ENCODE data around the gene CLIC1.

Gene CLIC1

GRCh38 chr6:31768363-31769257 is 32.3 kb upstream of the CLIC1 start:
- DNase-seq (ENCODE audit: low read depth, low spot score) = no peak

GRCh38 chr6:31767096-31767645 is 30.8 kb upstream of the CLIC1 start:
- peak; percentile 32 for DNase-seq (ENCODE audit: low read depth, low spot score)

GRCh38 chr6:31765910-31766794 is 29.8 kb upstream of the CLIC1 start:
- DNase-seq (ENCODE audit: low read depth, low spot score) = peak; percentile 75

GRCh38 chr6:31765559-31765909 is 29.2 kb upstream of the CLIC1 start:
- no peak for DNase-seq (ENCODE audit: low read depth, low spot score)

GRCh38 chr6:31764198-31764597 is 27.9 kb upstream of the CLIC1 start:
- no peak for DNase-seq (ENCODE audit: low read depth, low spot score)

- DNase-seq (ENCODE audit: low read depth, low spot score) = peak; percentile 36
Measured at GRCh38 chr6:31763619-31763940, 27.2 kb upstream of the CLIC1 start.

GRCh38 chr6:31762878-31763618 is 26.7 kb upstream of the CLIC1 start:
- no peak for DNase-seq (ENCODE audit: low read depth, low spot score)

GRCh38 chr6:31762356-31762755 is 26.0 kb upstream of the CLIC1 start, which contains the start of gene SAPCD1:
Gene SAPCD1, plus strand, starts transcription at chr6:31762656. Its CDS starts 399 bp downstream, at chr6:31763055.
- DNase-seq (ENCODE audit: low read depth, low spot score) = no peak

- no peak for DNase-seq (ENCODE audit: low read depth, low spot score)
Measured at GRCh38 chr6:31761343-31761742, 25.0 kb upstream of the CLIC1 start.

GRCh38 chr6:31760790-31761189 is 24.5 kb upstream of the CLIC1 start:
- DNase-seq (ENCODE audit: low read depth, low spot score) = no peak

- DNase-seq (ENCODE audit: low read depth, low spot score) = no peak
Measured at GRCh38 chr6:31758281-31758680, 22.0 kb upstream of the CLIC1 start.

GRCh38 chr6:31752739-31753319 is 16.5 kb upstream of the CLIC1 start:
- no peak for DNase-seq (ENCODE audit: low read depth, low spot score)

- no peak for DNase-seq (ENCODE audit: low read depth, low spot score)
Measured at GRCh38 chr6:31750411-31751022, 14.2 kb upstream of the CLIC1 start.

GRCh38 chr6:31749301-31750036 is 13.1 kb upstream of the CLIC1 start:
- no peak for DNase-seq (ENCODE audit: low read depth, low spot score)

GRCh38 chr6:31744422-31744821 is 8.1 kb upstream of the CLIC1 start:
- DNase-seq (ENCODE audit: low read depth, low spot score) = no peak

- DNase-seq (ENCODE audit: low read depth, low spot score) = no peak
Measured at GRCh38 chr6:31742894-31743293, 6.6 kb upstream of the CLIC1 start.

GRCh38 chr6:31741815-31742214 is 5.5 kb upstream of the CLIC1 start:
- DNase-seq (ENCODE audit: low read depth, low spot score) = no peak

GRCh38 chr6:31740397-31741223 is 4.3 kb upstream of the CLIC1 start:
- no peak for DNase-seq (ENCODE audit: low read depth, low spot score)
